RWPE2 (cell line): ENCODE measurements around the gene THSD4.

Experiments
- ATAC-seq: fragments of 200-7000 bp; cut with Tn5 transposase; 3 replicates; pipeline ENCODE4 v1.9.1; 2021; ENCODE audit warnings: low read depth
- DNase-seq: peaks from one replicate; pipeline ENCODE4 v3.0.0-alpha.2; 2020; ENCODE audit warnings: low spot score
- H3K27ac ChIP-seq: fragments of 450-650 bp; 2 replicates; pipeline ENCODE4 v1.5.1; 2017; ENCODE audit warnings: mild to moderate bottlenecking; ENCODE audit not compliant: poor library complexity, severe bottlenecking
- H3K27me3 ChIP-seq: fragments of 250-450 bp; sonication (Bioruptor Pico); 2 replicates; pipeline ENCODE4 v1.5.1; 2021; ENCODE audit warnings: mild to moderate bottlenecking, moderate library complexity; ENCODE audit not compliant: insufficient read depth, poor library complexity, severe bottlenecking
- H3K36me3 ChIP-seq: fragments of 250-450 bp; sonication (Bioruptor Pico); 2 replicates; pipeline ENCODE4 v1.5.1; 2020; ENCODE audit warnings: low read depth, mild to moderate bottlenecking, moderate library complexity
- H3K4me1 ChIP-seq: fragments of 250-450 bp; sonication (Bioruptor Pico); 2 replicates; pipeline ENCODE4 v1.5.1; 2021; ENCODE audit warnings: mild to moderate bottlenecking, moderate library complexity; ENCODE audit not compliant: insufficient read depth, poor library complexity, severe bottlenecking
- H3K4me3 ChIP-seq: fragments of 250-450 bp; sonication (Bioruptor Pico); 2 replicates; pipeline ENCODE4 v1.5.1; 2021; ENCODE audit warnings: mild to moderate bottlenecking, moderate library complexity; ENCODE audit not compliant: severe bottlenecking
- H3K9me3 ChIP-seq: fragments of 250-450 bp; sonication (Bioruptor Pico); 2 replicates; pipeline ENCODE4 v1.5.1; 2021; ENCODE audit warnings: mild to moderate bottlenecking, moderate library complexity; ENCODE audit not compliant: severe bottlenecking
- TF ChIP-seq, protein P1 (sequence below): fragments of 450-650 bp; IDR thresholded peaks from one replicate; pipeline ENCODE4 v1.5.1; 2017; ENCODE audit warnings: mild to moderate bottlenecking, moderate library complexity; ENCODE audit not compliant: poor library complexity, severe bottlenecking

The THSD4 gene

DNA sequence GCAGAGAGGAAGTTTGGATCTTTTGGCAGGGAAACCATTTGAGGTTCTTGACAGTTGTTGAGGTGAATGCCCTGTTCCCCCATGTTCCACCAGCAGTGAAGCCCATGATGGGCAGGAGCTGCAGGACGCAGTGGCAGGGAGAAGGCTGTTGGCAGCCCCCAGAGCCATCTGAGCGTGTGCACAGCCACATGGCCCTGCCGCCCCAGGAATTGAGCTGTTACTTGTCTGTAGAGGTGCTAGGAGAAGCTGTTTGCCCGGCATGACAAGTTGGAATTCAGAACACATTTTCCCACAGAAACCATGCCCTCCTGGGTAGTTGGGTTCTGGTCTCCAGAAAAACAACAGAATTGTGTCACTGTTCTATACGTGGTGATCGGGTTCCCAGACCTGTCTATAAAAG lies 476.9 kb downstream of the THSD4 start:
- H3K27me3 ChIP-seq: no peaks in the 10 kb centered on the region
- H3K4me1 ChIP-seq: peaks cover 14% of the 10 kb centered on the region
- no peaks in the 10 kb centered on the region for H3K36me3 ChIP-seq
- H3K27ac ChIP-seq: no peak overlapping the region
- no peak overlapping the region for H3K4me3 ChIP-seq
- no peak for DNase-seq
- H3K9me3 ChIP-seq: no peaks in the 10 kb centered on the region
- TF ChIP-seq, protein P1, sequence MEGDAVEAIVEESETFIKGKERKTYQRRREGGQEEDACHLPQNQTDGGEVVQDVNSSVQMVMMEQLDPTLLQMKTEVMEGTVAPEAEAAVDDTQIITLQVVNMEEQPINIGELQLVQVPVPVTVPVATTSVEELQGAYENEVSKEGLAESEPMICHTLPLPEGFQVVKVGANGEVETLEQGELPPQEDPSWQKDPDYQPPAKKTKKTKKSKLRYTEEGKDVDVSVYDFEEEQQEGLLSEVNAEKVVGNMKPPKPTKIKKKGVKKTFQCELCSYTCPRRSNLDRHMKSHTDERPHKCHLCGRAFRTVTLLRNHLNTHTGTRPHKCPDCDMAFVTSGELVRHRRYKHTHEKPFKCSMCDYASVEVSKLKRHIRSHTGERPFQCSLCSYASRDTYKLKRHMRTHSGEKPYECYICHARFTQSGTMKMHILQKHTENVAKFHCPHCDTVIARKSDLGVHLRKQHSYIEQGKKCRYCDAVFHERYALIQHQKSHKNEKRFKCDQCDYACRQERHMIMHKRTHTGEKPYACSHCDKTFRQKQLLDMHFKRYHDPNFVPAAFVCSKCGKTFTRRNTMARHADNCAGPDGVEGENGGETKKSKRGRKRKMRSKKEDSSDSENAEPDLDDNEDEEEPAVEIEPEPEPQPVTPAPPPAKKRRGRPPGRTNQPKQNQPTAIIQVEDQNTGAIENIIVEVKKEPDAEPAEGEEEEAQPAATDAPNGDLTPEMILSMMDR: no peak
- no peak for ATAC-seq

DNA sequence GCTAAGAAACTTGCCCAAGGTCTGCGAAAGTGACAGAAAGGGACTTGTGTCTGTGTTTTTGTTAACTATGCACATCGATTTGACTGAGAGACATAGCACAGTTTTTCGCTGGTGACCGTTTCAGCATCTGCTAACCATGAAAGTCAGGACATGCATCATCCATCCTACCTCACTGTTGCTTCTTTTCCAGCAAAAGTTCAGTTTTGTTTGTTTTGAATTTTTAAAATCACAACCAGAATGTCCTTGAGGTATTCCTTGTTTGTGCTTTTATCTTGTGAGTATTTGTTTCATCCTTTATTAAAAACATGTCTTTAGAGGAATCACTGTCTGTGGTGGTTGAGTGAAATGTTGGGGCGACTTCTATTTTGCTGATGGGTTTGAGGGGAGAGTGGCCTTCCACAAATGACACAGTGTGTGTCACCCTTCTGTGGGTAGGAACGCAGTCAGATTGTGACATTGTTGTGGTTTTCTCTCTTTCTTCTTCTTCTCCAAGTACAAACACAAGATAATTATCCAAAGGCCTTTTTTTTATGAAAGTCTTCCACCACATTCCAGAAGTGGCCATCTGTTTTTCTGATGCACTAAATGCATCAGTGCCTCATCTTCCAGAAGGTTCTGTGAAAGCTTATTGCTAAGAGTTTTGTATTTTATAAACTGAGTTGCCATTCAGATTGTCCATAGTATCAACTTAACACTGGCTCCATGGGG lies 480.7 kb downstream of the THSD4 start:
- ATAC-seq: no peak
- TF ChIP-seq, protein P1: no peak

DNA sequence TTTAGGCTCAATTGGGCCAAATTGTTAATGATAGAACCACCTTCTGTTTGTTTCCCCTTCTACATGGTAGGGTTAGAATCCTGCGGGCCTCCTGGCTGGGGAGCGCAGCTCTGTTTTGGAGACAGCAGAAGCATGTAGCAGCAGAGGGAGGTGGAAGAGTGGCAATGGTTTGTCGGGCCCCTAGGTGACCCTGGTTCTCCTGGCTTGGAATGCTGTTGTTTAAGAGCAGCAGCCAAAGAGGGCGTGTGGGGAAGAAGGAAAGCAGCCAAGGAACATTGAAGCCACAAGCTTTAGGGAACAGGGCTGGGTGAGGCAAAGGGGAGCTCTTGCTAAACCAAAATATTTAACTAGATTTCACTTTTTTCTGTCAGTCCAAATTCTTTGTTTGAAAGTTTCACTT lies 481.4 kb downstream of the THSD4 start:
- no peak overlapping the region for H3K27ac ChIP-seq
- DNase-seq (no peak), ATAC-seq (peak; percentile 28; the same call in 1 of the 3 replicates)
- no peaks in the 10 kb centered on the region for H3K36me3 ChIP-seq
- TF ChIP-seq, protein P1: no peak
- no peaks in the 10 kb centered on the region for H3K9me3 ChIP-seq
- H3K4me1 ChIP-seq: peaks cover 12% of the 10 kb centered on the region
- no peak overlapping the region for H3K4me3 ChIP-seq
- H3K27me3 ChIP-seq: no peaks in the 10 kb centered on the region

More for the DNA sequence above, 480.7 kb downstream of the THSD4 start:
- H3K4me1 ChIP-seq: peaks cover 12% of the 10 kb centered on the region
- H3K4me3 ChIP-seq: no peak overlapping the region
- DNase-seq: no peak
- no peak overlapping the region for H3K27ac ChIP-seq
- H3K36me3 ChIP-seq: no peaks in the 10 kb centered on the region
- H3K9me3 ChIP-seq: no peaks in the 10 kb centered on the region
- H3K27me3 ChIP-seq: no peaks in the 10 kb centered on the region

DNA sequence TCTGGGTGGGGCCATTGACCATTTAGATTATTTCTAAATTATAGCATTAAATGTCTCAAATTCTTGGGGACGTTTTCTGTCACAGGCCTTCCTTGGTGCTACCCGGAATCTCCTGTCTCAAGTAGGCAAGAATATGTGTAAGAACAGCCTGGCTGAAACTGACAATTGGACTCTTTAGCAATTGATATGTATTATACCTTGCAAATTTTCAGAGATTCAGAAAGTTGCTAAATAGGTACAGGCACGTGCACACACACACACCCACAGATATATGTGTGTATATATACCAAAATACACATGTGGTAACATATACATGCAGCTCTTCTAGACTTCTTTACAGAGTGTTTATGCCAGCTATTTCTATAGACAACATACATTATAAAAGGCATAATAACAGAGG lies 481.9 kb downstream of the THSD4 start:
- Histone ChIP-seq H3K36me3 (no peaks in the 10 kb centered on the region), H3K9me3 (no peaks in the 10 kb centered on the region), H3K4me1 (peaks cover 12% of the 10 kb centered on the region), H3K27me3 (no peaks in the 10 kb centered on the region), H3K27ac (no peak overlapping the region), H3K4me3 (no peak overlapping the region)
- TF ChIP-seq, protein P1: no peak
- no peak for DNase-seq
- no peak for ATAC-seq

DNA sequence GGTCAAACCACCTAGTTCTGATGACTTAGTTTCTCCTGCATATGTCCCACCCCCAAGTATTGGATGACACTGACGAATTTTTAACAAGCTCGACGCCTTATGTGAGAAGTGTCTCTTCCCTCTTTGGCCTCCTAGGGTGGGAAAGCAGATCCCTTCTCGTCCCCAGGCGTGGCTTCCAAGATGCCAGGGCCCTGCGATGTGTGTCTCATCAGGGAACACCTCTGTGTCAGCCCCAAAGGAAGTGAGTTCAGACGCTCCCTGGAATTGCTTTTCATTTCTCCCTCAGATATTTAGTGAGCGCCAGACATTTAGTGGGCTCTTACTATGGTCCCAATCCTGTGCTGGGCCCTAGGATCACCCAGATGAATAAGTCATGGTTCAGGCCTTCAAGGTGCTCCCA lies 482.4 kb downstream of the THSD4 start:
- Histone ChIP-seq H3K4me3 (no peak overlapping the region), H3K27me3 (no peaks in the 10 kb centered on the region), H3K36me3 (no peaks in the 10 kb centered on the region), H3K4me1 (peaks cover 12% of the 10 kb centered on the region), H3K27ac (no peak overlapping the region), H3K9me3 (no peaks in the 10 kb centered on the region)
- ATAC-seq (no peak), DNase-seq (no peak)
- TF ChIP-seq, protein P1: no peak
